CD4-positive, CD25-positive, alpha-beta regulatory T cell (primary cell): ENCODE results near the gene SSUH2. TPM values are rescaled to one million over a fixed set of nuclear protein-coding genes. Genes with fewer than 3 reads are reported as not detected.

Experiments used
- ATAC-seq, 2 donors: fragments of 150-1000 bp; cut with Tn5 transposase; one replicate each; pipeline ENCODE4 v1.10.0; 2021; ENCODE audit warnings: low read depth in 2 of 2, moderate number of reproducible peaks in 2 of 2, moderate library complexity in 1 of 2
- DNase-seq, 3 donors: peaks; one replicate each; pipeline versions ENCODE4 v3.0.0 to v3.0.0-alpha.2; 2012 to 2022; ENCODE audit warnings: mixed read lengths in 1 of 3
- H3K27ac ChIP-seq: one replicate; pipeline ENCODE4 v1.7.0; 2013; ENCODE audit warnings: mild to moderate bottlenecking, low read length; ENCODE audit not compliant: insufficient read depth, poor library complexity, severe bottlenecking
- H3K27me3 ChIP-seq: one replicate; pipeline ENCODE4 v1.7.0; 2013; ENCODE audit warnings: low read length; ENCODE audit not compliant: control insufficient read depth, insufficient read depth
- H3K36me3 ChIP-seq: one replicate; pipeline ENCODE4 v1.7.0; 2013; ENCODE audit warnings: mild to moderate bottlenecking, low read length, moderate library complexity; ENCODE audit not compliant: control insufficient read depth, insufficient read depth
- H3K4me1 ChIP-seq: 2 replicates; pipeline ENCODE4 v1.7.0; 2013; ENCODE audit warnings: mild to moderate bottlenecking, low read length; ENCODE audit not compliant: insufficient read depth, control insufficient read depth, poor library complexity, severe bottlenecking
- H3K4me3 ChIP-seq: one replicate; pipeline ENCODE4 v1.7.0; 2013; ENCODE audit warnings: low read depth, mild to moderate bottlenecking, low read length, moderate library complexity
- H3K9me3 ChIP-seq, 2 experiments: 1 replicate in 1 of 2; 2 replicates in 1 of 2; pipeline ENCODE4 v1.7.0; 2013; ENCODE audit warnings: low read length in 2 of 2, mild to moderate bottlenecking in 1 of 2, moderate library complexity in 1 of 2; ENCODE audit not compliant: control insufficient read depth in 2 of 2
- H3K27ac Mint-ChIP-seq, 3 donors: one replicate each; pipeline ENCODE4 v1.8.0; 2020 to 2022; ENCODE audit warnings: mild to moderate bottlenecking in 3 of 3, mixed read lengths in 3 of 3, moderate library complexity in 2 of 3
- H3K27me3 Mint-ChIP-seq: one replicate; pipeline ENCODE4 v1.8.0; 2022; ENCODE audit warnings: mild to moderate bottlenecking, mixed read lengths
- H3K36me3 Mint-ChIP-seq: one replicate; pipeline ENCODE4 v1.8.0; 2020; ENCODE audit warnings: mixed read lengths
- H3K4me1 Mint-ChIP-seq, 4 donors: one replicate each; pipeline ENCODE4 v1.8.0; 2020 to 2022; ENCODE audit warnings: mixed read lengths in 4 of 4, mild to moderate bottlenecking in 1 of 4
- H3K4me3 Mint-ChIP-seq, 4 donors: one replicate each; pipeline ENCODE4 v1.8.0; 2020 to 2022; ENCODE audit warnings: mild to moderate bottlenecking in 4 of 4, mixed read lengths in 4 of 4, moderate library complexity in 3 of 4
- H3K9me3 Mint-ChIP-seq, 7 donors: one replicate each; pipeline ENCODE4 v1.8.0; 2020 to 2022; ENCODE audit warnings: mixed read lengths in 7 of 7, mild to moderate bottlenecking in 3 of 7, moderate library complexity in 2 of 7
- polyA plus RNA-seq, 4 donors: library from polyadenylated mRNA; unstranded; fragments of 300-500 nt; fragmentation: Illumina TruSeq; gene quantifications; one replicate each; pipeline ENCODE4 v1.2.3, GENCODE V29; 2021
- total RNA-seq: library from RNA; stranded (reverse); gene quantifications from one replicate; pipeline ENCODE4 v1.2.3, GENCODE V29; 2022

The SSUH2 gene
- total and polyA plus RNA-seq, 5 donors from 2014 or later: not detected

GRCh38 chr3:8640223-8640622 lies 4.4 kb downstream of the SSUH2 start:
- no peaks in the 10 kb centered on the region for H3K36me3 Mint-ChIP-seq
- peaks cover 4% of the 10 kb centered on the region for H3K27me3 ChIP-seq
- H3K27ac Mint-ChIP-seq: no peak overlapping the region
- no peak for DNase-seq
- H3K27ac ChIP-seq: no peak overlapping the region
- H3K9me3 ChIP-seq: no peaks in the 10 kb centered on the region
- peaks cover 0 to 3% (median 0%) of the 10 kb centered on the region in 4 donors for H3K4me1 Mint-ChIP-seq
- H3K27me3 Mint-ChIP-seq: peaks cover 36% of the 10 kb centered on the region
- H3K36me3 ChIP-seq: no peaks in the 10 kb centered on the region
- peaks cover 0 to 5% (median 0%) of the 10 kb centered on the region in 7 donors for H3K9me3 Mint-ChIP-seq
- no peak for ATAC-seq
- H3K4me1 ChIP-seq: no peaks in the 10 kb centered on the region
- no peak overlapping the region for H3K4me3 Mint-ChIP-seq
- no peak overlapping the region for H3K4me3 ChIP-seq

GRCh38 chr3:8639659-8640000 lies 5.0 kb downstream of the SSUH2 start:
- H3K9me3 ChIP-seq: no peaks in the 10 kb centered on the region
- ATAC-seq (no peak), DNase-seq (no peak)
- peaks cover 0 to 5% (median 0%) of the 10 kb centered on the region in 7 donors for H3K9me3 Mint-ChIP-seq
- H3K4me3 Mint-ChIP-seq: no peak overlapping the region
- peaks cover 39% of the 10 kb centered on the region for H3K27me3 Mint-ChIP-seq
- H3K27me3 ChIP-seq: peaks cover 4% of the 10 kb centered on the region
- no peaks in the 10 kb centered on the region for H3K36me3 Mint-ChIP-seq
- H3K27ac Mint-ChIP-seq: no peak overlapping the region
- H3K4me3 ChIP-seq: no peak overlapping the region
- no peaks in the 10 kb centered on the region for H3K36me3 ChIP-seq
- peaks cover 0 to 3% (median 0%) of the 10 kb centered on the region in 4 donors for H3K4me1 Mint-ChIP-seq
- no peaks in the 10 kb centered on the region for H3K4me1 ChIP-seq
- H3K27ac ChIP-seq: no peak overlapping the region

GRCh38 chr3:8638994-8639658 lies 5.5 kb downstream of the SSUH2 start:
- Histone ChIP-seq H3K36me3 (no peaks in the 10 kb centered on the region), H3K4me1 (no peaks in the 10 kb centered on the region), H3K4me3 (no peak overlapping the region), H3K27me3 (no peaks in the 10 kb centered on the region), H3K9me3 (no peaks in the 10 kb centered on the region), H3K27ac (no peak overlapping the region)
- Mint-ChIP-seq H3K27me3 (peaks cover 34% of the 10 kb centered on the region), H3K4me3 (no peak overlapping the region), H3K4me1 (peaks cover 0 to 2% (median 0%) of the 10 kb centered on the region in 4 donors), H3K27ac (no peak overlapping the region), H3K9me3 (peaks cover 0 to 5% (median 0%) of the 10 kb centered on the region in 7 donors), H3K36me3 (no peaks in the 10 kb centered on the region)
- DNase-seq (no peak), ATAC-seq (no peak)

GRCh38 chr3:8637348-8637747 lies 7.2 kb downstream of the SSUH2 start:
- no peak overlapping the region for H3K4me3 ChIP-seq
- no peak overlapping the region for H3K27ac ChIP-seq
- Mint-ChIP-seq H3K9me3 (peaks cover 0 to 5% (median 0%) of the 10 kb centered on the region in 7 donors), H3K36me3 (no peaks in the 10 kb centered on the region), H3K27me3 (peaks cover 30% of the 10 kb centered on the region), H3K27ac (no peak overlapping the region), H3K4me1 (no peaks in the 10 kb centered on the region), H3K4me3 (no peak overlapping the region)
- H3K36me3 ChIP-seq: no peaks in the 10 kb centered on the region
- no peak for ATAC-seq
- no peaks in the 10 kb centered on the region for H3K4me1 ChIP-seq
- H3K9me3 ChIP-seq: no peaks in the 10 kb centered on the region
- H3K27me3 ChIP-seq: no peaks in the 10 kb centered on the region
- DNase-seq: no peak

- Histone ChIP-seq H3K27me3 (no peaks in the 10 kb centered on the region), H3K4me1 (no peaks in the 10 kb centered on the region), H3K9me3 (no peaks in the 10 kb centered on the region), H3K4me3 (no peak overlapping the region), H3K36me3 (no peaks in the 10 kb centered on the region), H3K27ac (no peak overlapping the region)
- no peak for DNase-seq
- Mint-ChIP-seq H3K4me1 (no peaks in the 10 kb centered on the region), H3K27ac (no peak overlapping the region), H3K36me3 (no peaks in the 10 kb centered on the region), H3K4me3 (no peak overlapping the region), H3K9me3 (peaks cover 0 to 5% (median 0%) of the 10 kb centered on the region in 7 donors), H3K27me3 (peaks cover 41% of the 10 kb centered on the region)
- ATAC-seq: no peak
These were observed 9.0 kb downstream of the SSUH2 start for GRCh38 chr3:8635631-8636030.

GRCh38 chr3:8635125-8635524 lies 9.5 kb downstream of the SSUH2 start:
- H3K27me3 ChIP-seq: no peaks in the 10 kb centered on the region
- Mint-ChIP-seq H3K27ac (no peak overlapping the region), H3K36me3 (no peaks in the 10 kb centered on the region), H3K27me3 (peaks cover 37% of the 10 kb centered on the region), H3K4me3 (no peak overlapping the region), H3K4me1 (peaks cover 0 to 3% (median 0%) of the 10 kb centered on the region in 4 donors), H3K9me3 (peaks cover 0 to 2% (median 0%) of the 10 kb centered on the region in 7 donors)
- H3K36me3 ChIP-seq: no peaks in the 10 kb centered on the region
- DNase-seq: no peak
- no peak overlapping the region for H3K4me3 ChIP-seq
- no peaks in the 10 kb centered on the region for H3K4me1 ChIP-seq
- ATAC-seq: no peak
- no peak overlapping the region for H3K27ac ChIP-seq
- H3K9me3 ChIP-seq: no peaks in the 10 kb centered on the region

GRCh38 chr3:8632402-8633237 lies 12.0 kb downstream of the SSUH2 start:
- no peak overlapping the region for H3K27ac ChIP-seq
- H3K4me1 Mint-ChIP-seq: peaks cover 0 to 15% (median 9%) of the 10 kb centered on the region in 4 donors
- H3K4me3 ChIP-seq: no peak overlapping the region
- H3K27me3 ChIP-seq: no peaks in the 10 kb centered on the region
- peaks cover 0 to 2% (median 0%) of the 10 kb centered on the region in 7 donors for H3K9me3 Mint-ChIP-seq
- peaks cover 27% of the 10 kb centered on the region for H3K27me3 Mint-ChIP-seq
- no peaks in the 10 kb centered on the region for H3K9me3 ChIP-seq
- H3K36me3 ChIP-seq: no peaks in the 10 kb centered on the region
- no peak for DNase-seq
- no peak overlapping the region for H3K27ac Mint-ChIP-seq
- no peaks in the 10 kb centered on the region for H3K36me3 Mint-ChIP-seq
- no peak overlapping the region for H3K4me3 Mint-ChIP-seq
- H3K4me1 ChIP-seq: peaks cover 12% of the 10 kb centered on the region
- no peak for ATAC-seq
